Caco-2 (cell line): ENCODE results near the gene PRDM8. TPM values are rescaled to one million over a fixed set of nuclear protein-coding genes. Genes with fewer than 3 reads are reported as not detected.

Experiments
- BruUV-seq: library from RNA; stranded (reverse); fragments of 400-500 nt; replicated peaks from 2 replicates; lab custom pipeline; 2021; lab: Mats Ljungman, UMichigan
- CTCF ChIA-PET: fragments of 300-600 bp; sonication (Branson Sonifier 250); formaldehyde crosslinking; loops from one replicate; lab custom pipeline; 2022; ENCODE audit warnings: antibody characterized with exemption; lab: Charles Lee
- POLR2A ChIA-PET: fragments of 300-600 bp; sonication (Branson Sonifier 250); formaldehyde crosslinking; loops from one replicate; lab custom pipeline; 2022; ENCODE audit warnings: antibody characterized with exemption; lab: Charles Lee
- DNase-seq, 2 experiments: peaks; one replicate each; pipeline versions ENCODE4 v3.0.0 to v3.0.0-alpha.2; 2020 to 2022
- H3K27me3 ChIP-seq: replicated peaks from 2 replicates; pipeline ENCODE4 v1.6.0; 2011; ENCODE audit warnings: low read length; ENCODE audit not compliant: control insufficient read depth, insufficient read depth
- H3K36me3 ChIP-seq: 2 replicates; pipeline ENCODE4 v1.5.1; 2011; ENCODE audit warnings: low read length; ENCODE audit not compliant: control insufficient read depth, insufficient read depth
- H3K4me1 ChIP-seq: fragments of 250-450 bp; sonication (Bioruptor Pico); 2 replicates; pipeline ENCODE4 v1.5.1; 2020; ENCODE audit warnings: mild to moderate bottlenecking
- H3K4me3 ChIP-seq: 2 replicates; pipeline ENCODE4 v1.5.1; 2011; ENCODE audit warnings: low read depth, mild to moderate bottlenecking, control low read depth, low read length
- H3K9me3 ChIP-seq: fragments of 250-450 bp; sonication (Bioruptor Pico); 2 replicates; pipeline ENCODE4 v1.5.1; 2020; ENCODE audit warnings: mild to moderate bottlenecking, moderate library complexity
- H3K27ac Mint-ChIP-seq: one replicate; pipeline ENCODE4 v1.8.0; 2022; ENCODE audit warnings: mixed read lengths; ENCODE audit not compliant: unreplicated experiment
- H3K27me3 Mint-ChIP-seq: one replicate; pipeline ENCODE4 v1.8.0; 2022; ENCODE audit warnings: mixed read lengths; ENCODE audit not compliant: insufficient read depth, unreplicated experiment
- H3K36me3 Mint-ChIP-seq: one replicate; pipeline ENCODE4 v1.8.0; 2022; ENCODE audit warnings: mild to moderate bottlenecking, mixed read lengths; ENCODE audit not compliant: insufficient read depth, unreplicated experiment
- H3K4me1 Mint-ChIP-seq: one replicate; pipeline ENCODE4 v1.8.0; 2022; ENCODE audit warnings: low read depth, mixed read lengths; ENCODE audit not compliant: unreplicated experiment
- H3K4me3 Mint-ChIP-seq: one replicate; pipeline ENCODE4 v1.8.0; 2022; ENCODE audit warnings: mild to moderate bottlenecking, moderate library complexity, mixed read lengths; ENCODE audit not compliant: unreplicated experiment
- H3K9me3 Mint-ChIP-seq: one replicate; pipeline ENCODE4 v1.8.0; 2022; ENCODE audit warnings: mixed read lengths; ENCODE audit not compliant: unreplicated experiment
- intact Hi-C: fragments of 100-400 bp; cut with micrococcal nuclease; formaldehyde crosslinking; loops from one replicate; pipeline ENCODE4 v1.10.0; 2022; ENCODE audit not compliant: unreplicated experiment
- total RNA-seq: library from RNA; stranded (reverse); gene quantifications from 2 replicates; pipeline ENCODE4 v1.2.3, GENCODE V29; 2022
- TF ChIP-seq, protein P1 (sequence below), 2 experiments: fragments of 200-600 bp in 1 of 2; IDR thresholded peaks; 1 replicate in 1 of 2; 2 replicates in 1 of 2; pipeline versions ENCODE4 v1.5.1 to v1.8.0; 2011 to 2022; ENCODE audit warnings: antibody characterized with exemption in 1 of 2, control low read depth in 1 of 2, inconsistent platforms in 1 of 2, low read depth in 1 of 2, low read length in 1 of 2, mild to moderate bottlenecking in 1 of 2, moderate library complexity in 1 of 2; ENCODE audit not compliant: insufficient read depth in 1 of 2, severe bottlenecking in 1 of 2, unreplicated experiment in 1 of 2

PRDM8 gene
- total RNA-seq, 1 experiment from 2014 or later = not detected

DNA sequence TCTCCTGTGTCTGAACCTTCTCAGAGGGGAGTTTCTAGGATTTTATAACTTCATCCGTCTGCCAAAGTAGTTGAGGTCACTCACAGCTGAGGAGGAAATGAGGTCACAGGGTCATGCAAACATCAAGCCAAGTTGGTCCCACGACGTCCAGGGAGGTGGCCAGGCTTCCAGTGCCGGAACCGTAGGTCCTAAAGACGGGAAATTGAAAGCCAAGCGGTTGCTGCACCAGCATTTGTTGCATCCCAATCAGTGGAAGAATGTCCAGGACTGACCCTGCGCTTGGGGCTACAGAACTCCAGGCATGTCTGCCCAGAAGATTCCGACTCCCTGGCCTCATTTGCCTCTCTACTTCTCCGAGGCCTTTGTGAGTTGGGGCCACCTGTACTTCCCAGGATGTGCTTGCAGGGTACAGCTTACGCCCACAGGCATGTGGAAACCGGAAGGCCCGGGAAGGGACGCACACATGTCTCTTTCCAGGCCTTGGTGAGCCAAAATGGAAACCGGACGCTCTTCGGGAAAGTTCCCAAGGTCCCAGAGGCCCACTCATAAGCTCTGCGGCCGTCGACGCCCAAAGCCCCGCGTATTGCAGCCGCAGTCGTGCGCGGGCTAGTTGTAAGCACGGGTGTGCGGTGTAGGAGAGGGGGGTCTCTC is 9.3 kb downstream of the PRDM8 start:
- Histone ChIP-seq H3K36me3 (no peaks in the 10 kb centered on the region), H3K4me3 (no peak overlapping the region), H3K9me3 (no peaks in the 10 kb centered on the region), H3K27me3 (peaks cover 1% of the 10 kb centered on the region), H3K4me1 (no peaks in the 10 kb centered on the region)
- POLR2A ChIA-PET = no interaction called here
- no peak for DNase-seq
- Mint-ChIP-seq H3K9me3 (peaks cover 9% of the 10 kb centered on the region), H3K27ac (no peak overlapping the region), H3K4me1 (no peaks in the 10 kb centered on the region), H3K4me3 (no peak overlapping the region), H3K27me3 (peaks cover 11% of the 10 kb centered on the region), H3K36me3 (no peaks in the 10 kb centered on the region)
- CTCF ChIA-PET = no interaction called here
- no TSS peak for BruUV-seq
- TF ChIP-seq, protein P1, sequence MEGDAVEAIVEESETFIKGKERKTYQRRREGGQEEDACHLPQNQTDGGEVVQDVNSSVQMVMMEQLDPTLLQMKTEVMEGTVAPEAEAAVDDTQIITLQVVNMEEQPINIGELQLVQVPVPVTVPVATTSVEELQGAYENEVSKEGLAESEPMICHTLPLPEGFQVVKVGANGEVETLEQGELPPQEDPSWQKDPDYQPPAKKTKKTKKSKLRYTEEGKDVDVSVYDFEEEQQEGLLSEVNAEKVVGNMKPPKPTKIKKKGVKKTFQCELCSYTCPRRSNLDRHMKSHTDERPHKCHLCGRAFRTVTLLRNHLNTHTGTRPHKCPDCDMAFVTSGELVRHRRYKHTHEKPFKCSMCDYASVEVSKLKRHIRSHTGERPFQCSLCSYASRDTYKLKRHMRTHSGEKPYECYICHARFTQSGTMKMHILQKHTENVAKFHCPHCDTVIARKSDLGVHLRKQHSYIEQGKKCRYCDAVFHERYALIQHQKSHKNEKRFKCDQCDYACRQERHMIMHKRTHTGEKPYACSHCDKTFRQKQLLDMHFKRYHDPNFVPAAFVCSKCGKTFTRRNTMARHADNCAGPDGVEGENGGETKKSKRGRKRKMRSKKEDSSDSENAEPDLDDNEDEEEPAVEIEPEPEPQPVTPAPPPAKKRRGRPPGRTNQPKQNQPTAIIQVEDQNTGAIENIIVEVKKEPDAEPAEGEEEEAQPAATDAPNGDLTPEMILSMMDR (IDR thresholded peaks at IDR 0.05; ENCODE audit: insufficient read depth in 1 of 2, low read depth in 1 of 2, low read length in 1 of 2, severe bottlenecking in 1 of 2, unreplicated experiment in 1 of 2) = no peak
- intact Hi-C loops = no loop called here

DNA sequence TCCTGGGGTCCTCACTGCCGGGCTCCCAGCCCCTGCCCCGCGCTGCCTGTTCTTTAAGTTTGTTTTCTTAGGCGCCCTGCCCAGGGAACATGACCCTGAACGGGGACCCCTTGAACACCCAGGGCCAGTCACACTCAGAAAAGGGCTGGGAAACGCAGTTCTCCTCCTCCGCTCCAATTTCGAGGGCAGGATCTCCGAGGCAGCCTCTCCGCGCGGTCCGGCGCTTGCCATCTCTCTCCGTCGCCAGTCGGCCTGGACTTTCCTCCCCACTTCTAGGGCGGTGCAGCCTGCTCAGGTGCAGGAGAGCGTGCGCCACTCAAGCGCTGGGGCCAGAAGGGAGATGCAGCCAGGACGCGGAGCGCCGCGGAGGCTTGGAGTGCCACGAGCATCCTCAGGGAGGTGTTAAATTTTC is 9.9 kb downstream of the PRDM8 start:
- H3K36me3 ChIP-seq = no peaks in the 10 kb centered on the region
- no TSS peak for BruUV-seq
- ChIA-PET CTCF (no interaction called here), POLR2A (no interaction called here)
- TF ChIP-seq, protein P1 (IDR thresholded peaks at IDR 0.05; ENCODE audit: insufficient read depth in 1 of 2, low read depth in 1 of 2, low read length in 1 of 2, severe bottlenecking in 1 of 2, unreplicated experiment in 1 of 2) = no peak
- Mint-ChIP-seq H3K9me3 (peaks cover 9% of the 10 kb centered on the region), H3K4me3 (no peak overlapping the region), H3K27me3 (peaks cover 11% of the 10 kb centered on the region), H3K27ac (no peak overlapping the region), H3K36me3 (no peaks in the 10 kb centered on the region), H3K4me1 (no peaks in the 10 kb centered on the region)
- DNase-seq = no peak
- H3K27me3 ChIP-seq = peaks cover 1% of the 10 kb centered on the region
- H3K4me3 ChIP-seq = no peak overlapping the region
- no peaks in the 10 kb centered on the region for H3K4me1 ChIP-seq
- H3K9me3 ChIP-seq = no peaks in the 10 kb centered on the region
- intact Hi-C loops = no loop called here

DNA sequence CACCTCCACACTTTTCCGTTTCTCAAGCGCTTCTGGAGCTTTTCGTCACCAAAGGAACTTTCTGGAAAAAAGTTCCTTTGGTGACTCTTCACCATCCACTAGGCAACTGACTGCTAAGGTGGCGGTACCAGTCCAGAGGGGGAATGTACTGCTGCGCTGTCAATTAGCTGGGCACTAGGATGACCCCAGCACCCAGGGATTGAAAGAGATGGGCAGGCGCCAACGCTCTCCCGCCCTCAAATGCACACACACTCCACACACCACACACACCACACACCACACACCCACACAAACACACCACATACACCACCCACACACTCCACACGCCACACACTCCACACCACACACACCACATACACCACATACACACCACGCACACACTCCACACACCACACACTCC is 10.4 kb downstream of the PRDM8 start:
- Histone ChIP-seq H3K27me3 (peaks cover 1% of the 10 kb centered on the region), H3K9me3 (no peaks in the 10 kb centered on the region), H3K4me1 (no peaks in the 10 kb centered on the region), H3K36me3 (no peaks in the 10 kb centered on the region), H3K4me3 (no peak overlapping the region)
- peaks cover 9% of the 10 kb centered on the region for H3K9me3 Mint-ChIP-seq
- TF ChIP-seq, protein P1 (IDR thresholded peaks at IDR 0.05; ENCODE audit: insufficient read depth in 1 of 2, low read depth in 1 of 2, low read length in 1 of 2, severe bottlenecking in 1 of 2, unreplicated experiment in 1 of 2) = no peak
- ChIA-PET POLR2A (no interaction called here), CTCF (no interaction called here)
- H3K27me3 Mint-ChIP-seq = peaks cover 11% of the 10 kb centered on the region
- BruUV-seq = no TSS peak
- intact Hi-C loops = no loop called here
- no peaks in the 10 kb centered on the region for H3K4me1 Mint-ChIP-seq
- H3K4me3 Mint-ChIP-seq = no peak overlapping the region
- no peaks in the 10 kb centered on the region for H3K36me3 Mint-ChIP-seq
- H3K27ac Mint-ChIP-seq = no peak overlapping the region
- DNase-seq = no peak
